Activated naive CD8-positive, alpha-beta T cell treated with anti-CD3 and anti-CD28 coated beads, Interleukin-2, amount 10 ng/mL, durations not matched to agents 7 days and 5 days (primary cell): ENCODE data around the gene NTN3. TPM values are rescaled to one million over a fixed set of nuclear protein-coding genes. Genes with fewer than 3 reads are reported as not detected.

ENCODE experiments used
- ATAC-seq: fragments of 150-1000 bp; cut with Tn5 transposase; one replicate; pipeline ENCODE4 v1.10.0; 2021; ENCODE audit warnings: low read depth, moderate library complexity
- POLR2A ChIA-PET: fragments of 350-600 bp; sonication (Branson Sonifier 250); formaldehyde crosslinking; loops from one replicate; lab custom pipeline; 2021; ENCODE audit warnings: antibody characterized with exemption; lab: Charles Lee
- DNase-seq: peaks from one replicate; pipeline ENCODE4 v3.0.0; 2021
- H3K27ac Mint-ChIP-seq: one replicate; pipeline ENCODE4 v1.8.0; 2022; ENCODE audit warnings: mild to moderate bottlenecking, mixed read lengths
- H3K27me3 Mint-ChIP-seq: one replicate; pipeline ENCODE4 v1.8.0; 2022; ENCODE audit warnings: mild to moderate bottlenecking, moderate library complexity, mixed read lengths
- H3K36me3 Mint-ChIP-seq: one replicate; pipeline ENCODE4 v1.8.0; 2021; ENCODE audit warnings: mild to moderate bottlenecking, mixed read lengths
- H3K4me1 Mint-ChIP-seq: one replicate; pipeline ENCODE4 v1.8.0; 2021; ENCODE audit warnings: mixed read lengths
- H3K4me3 Mint-ChIP-seq: one replicate; pipeline ENCODE4 v1.8.0; 2022; ENCODE audit warnings: mild to moderate bottlenecking, moderate library complexity, mixed read lengths
- H3K9me3 Mint-ChIP-seq: one replicate; pipeline ENCODE4 v1.8.0; 2021; ENCODE audit warnings: mixed read lengths
- total RNA-seq, 2 experiments: library from RNA; stranded (reverse); gene quantifications; one replicate each; pipeline ENCODE4 v1.2.3, GENCODE V29; 2021

Gene NTN3
- not detected for total RNA-seq

- Mint-ChIP-seq H3K36me3 (no peaks in the 10 kb centered on the region), H3K27ac (no peak within 1 kb of the TSS), H3K27me3 (peaks cover 48% of the 10 kb centered on the region), H3K4me1 (peaks cover 9% of the 10 kb centered on the region), H3K9me3 (no peaks in the 10 kb centered on the region), H3K4me3 (no peak within 1 kb of the TSS)
- DNase-seq = no peak
- POLR2A ChIA-PET = interaction anchor here (0.5 to 1.6 kb wide), 2 partner anchors 11 to 32 kb away, joined by 3 to 7 read pairs; partner anchors contain the start of gene TEDC2
- no peak for ATAC-seq
These were observed at the start of gene NTN3 for GRCh38 chr16:2471016-2471652. Gene NTN3 (plus strand): TSS chr16:2471297. CDS start chr16:2471702, 405 bp downstream.

GRCh38 chr16:2422123-2422867, 48.8 kb upstream of the NTN3 start:
- no peak overlapping the region for H3K4me3 Mint-ChIP-seq
- no peak overlapping the region for H3K27ac Mint-ChIP-seq
- no peaks in the 10 kb centered on the region for H3K9me3 Mint-ChIP-seq
- H3K4me1 Mint-ChIP-seq = peaks cover 13% of the 10 kb centered on the region
- H3K27me3 Mint-ChIP-seq = peaks cover 1% of the 10 kb centered on the region
- POLR2A ChIA-PET = interaction anchor here (0.5 kb wide), 1 partner anchor 548 kb away, joined by 3 read pairs; no protein-coding TSS in a partner anchor
- ATAC-seq (peak; percentile 76), DNase-seq (no peak)
- no peaks in the 10 kb centered on the region for H3K36me3 Mint-ChIP-seq

- Mint-ChIP-seq H3K4me3 (no peak overlapping the region), H3K27me3 (peaks cover 1% of the 10 kb centered on the region), H3K27ac (no peak overlapping the region), H3K9me3 (no peaks in the 10 kb centered on the region), H3K36me3 (no peaks in the 10 kb centered on the region), H3K4me1 (peaks cover 24% of the 10 kb centered on the region)
- ATAC-seq (no peak), DNase-seq (no peak)
- POLR2A ChIA-PET = interaction anchor here (0.7 kb wide), 1 partner anchor 28 kb away, joined by 3 read pairs; no protein-coding TSS in a partner anchor
These were observed 46.8 kb upstream of the NTN3 start for GRCh38 chr16:2424061-2425007.

GRCh38 chr16:2425008-2425518, 46.0 kb upstream of the NTN3 start:
- Mint-ChIP-seq H3K4me1 (peaks cover 26% of the 10 kb centered on the region), H3K9me3 (no peaks in the 10 kb centered on the region), H3K36me3 (peaks cover 2% of the 10 kb centered on the region), H3K27me3 (peaks cover 1% of the 10 kb centered on the region), H3K27ac (no peak overlapping the region), H3K4me3 (no peak overlapping the region)
- POLR2A ChIA-PET = no interaction called here
- ATAC-seq (no peak), DNase-seq (peak; percentile 15)

- DNase-seq (peak; percentile 23), ATAC-seq (no peak)
- peaks cover 1% of the 10 kb centered on the region for H3K27me3 Mint-ChIP-seq
- H3K27ac Mint-ChIP-seq = no peak overlapping the region
- H3K9me3 Mint-ChIP-seq = no peaks in the 10 kb centered on the region
- H3K36me3 Mint-ChIP-seq = peaks cover 10% of the 10 kb centered on the region
- H3K4me1 Mint-ChIP-seq = peaks cover 33% of the 10 kb centered on the region
- H3K4me3 Mint-ChIP-seq = no peak overlapping the region
- POLR2A ChIA-PET = no interaction called here
These were observed 45.2 kb upstream of the NTN3 start for GRCh38 chr16:2425825-2426430.

- peaks cover 33% of the 10 kb centered on the region for H3K4me1 Mint-ChIP-seq
- POLR2A ChIA-PET = no interaction called here
- no peak overlapping the region for H3K4me3 Mint-ChIP-seq
- no peaks in the 10 kb centered on the region for H3K9me3 Mint-ChIP-seq
- DNase-seq = peak; percentile 27
- H3K27ac Mint-ChIP-seq = no peak overlapping the region
- H3K27me3 Mint-ChIP-seq = peaks cover 1% of the 10 kb centered on the region
- ATAC-seq = no peak
- peaks cover 10% of the 10 kb centered on the region for H3K36me3 Mint-ChIP-seq
These were observed 44.1 kb upstream of the NTN3 start for GRCh38 chr16:2426941-2427361.

- peaks cover 1% of the 10 kb centered on the region for H3K27me3 Mint-ChIP-seq
- peaks cover 27% of the 10 kb centered on the region for H3K4me1 Mint-ChIP-seq
- peaks cover 13% of the 10 kb centered on the region for H3K36me3 Mint-ChIP-seq
- DNase-seq (peak; percentile 21), ATAC-seq (no peak)
- peak overlapping the region; percentile 91 for H3K4me3 Mint-ChIP-seq
- peak overlapping the region; percentile 54 for H3K27ac Mint-ChIP-seq
- no peaks in the 10 kb centered on the region for H3K9me3 Mint-ChIP-seq
- POLR2A ChIA-PET = interaction anchor here (2.0 to 2.2 kb wide), 2 partner anchors 159 to 273 kb away, joined by 7 to 8 read pairs; partner anchors contain the start of genes RNPS1 and TRAF7
These were observed 43.6 kb upstream of the NTN3 start for GRCh38 chr16:2427526-2427925.

GRCh38 chr16:2428051-2428783, 42.9 kb upstream of the NTN3 start:
- peaks cover 17% of the 10 kb centered on the region for H3K36me3 Mint-ChIP-seq
- H3K4me1 Mint-ChIP-seq = peaks cover 26% of the 10 kb centered on the region
- ATAC-seq (no peak), DNase-seq (no peak)
- peak overlapping the region; percentile 91 for H3K4me3 Mint-ChIP-seq
- H3K9me3 Mint-ChIP-seq = no peaks in the 10 kb centered on the region
- H3K27ac Mint-ChIP-seq = peak overlapping the region; percentile 92
- peaks cover 1% of the 10 kb centered on the region for H3K27me3 Mint-ChIP-seq
- POLR2A ChIA-PET = interaction anchor here (0.7 to 2.2 kb wide), 7 partner anchors 9 to 273 kb away, joined by 3 to 8 read pairs (median 6); partner anchors contain the start of genes ABCA3, PGP, RNPS1 and TRAF7

GRCh38 chr16:2428784-2429033, 42.4 kb upstream of the NTN3 start:
- ATAC-seq = peak; percentile 50
- POLR2A ChIA-PET = interaction anchor here (0.7 to 2.2 kb wide), 7 partner anchors 8 to 274 kb away, joined by 3 to 8 read pairs (median 6); partner anchors contain the start of genes ABCA3, PGP, RNPS1 and TRAF7
- peaks cover 29% of the 10 kb centered on the region for H3K4me1 Mint-ChIP-seq
- peak overlapping the region; percentile 92 for H3K27ac Mint-ChIP-seq
- no peaks in the 10 kb centered on the region for H3K9me3 Mint-ChIP-seq
- DNase-seq = no peak
- peaks cover 1% of the 10 kb centered on the region for H3K27me3 Mint-ChIP-seq
- peak overlapping the region; percentile 91 for H3K4me3 Mint-ChIP-seq
- H3K36me3 Mint-ChIP-seq = peaks cover 20% of the 10 kb centered on the region

GRCh38 chr16:2429034-2429770, 41.9 kb upstream of the NTN3 start, which contains the start of gene CCNF:
Gene CCNF (plus strand): TSS chr16:2429447. CDS start chr16:2429482, 35 bp downstream.
- H3K4me3 Mint-ChIP-seq = peak within 1 kb of the TSS; percentile 92
- ATAC-seq = peak; percentile 92
- H3K36me3 Mint-ChIP-seq = peaks cover 22% of the 10 kb centered on the region
- peak within 1 kb of the TSS; percentile 92 for H3K27ac Mint-ChIP-seq
- POLR2A ChIA-PET = interaction anchor here (0.6 to 3.0 kb wide), 14 partner anchors 8 to 274 kb away, joined by 3 to 21 read pairs (median 4); partner anchors contain the start of genes ABCA3, AMDHD2, ECI1 and RNPS1
- no peaks in the 10 kb centered on the region for H3K9me3 Mint-ChIP-seq
- H3K4me1 Mint-ChIP-seq = peaks cover 29% of the 10 kb centered on the region
- peak; percentile 95 for DNase-seq
- peaks cover 1% of the 10 kb centered on the region for H3K27me3 Mint-ChIP-seq
